DMS53 treated with DMSO at 0.1 percent for 48 hours (cell line): ENCODE results near the gene HSD17B12.
"Not testable (repeated sequence)": the region's sequence is repeated elsewhere in the genome, so short reads cannot be mapped to it uniquely, and the experiment has no call there.

Experiments used
- DNase-seq: peaks from one replicate; lab custom pipeline; 2025; ENCODE audit not compliant: unreplicated experiment; lab: John Stamatoyannopoulos, UW

HSD17B12 gene

DNA sequence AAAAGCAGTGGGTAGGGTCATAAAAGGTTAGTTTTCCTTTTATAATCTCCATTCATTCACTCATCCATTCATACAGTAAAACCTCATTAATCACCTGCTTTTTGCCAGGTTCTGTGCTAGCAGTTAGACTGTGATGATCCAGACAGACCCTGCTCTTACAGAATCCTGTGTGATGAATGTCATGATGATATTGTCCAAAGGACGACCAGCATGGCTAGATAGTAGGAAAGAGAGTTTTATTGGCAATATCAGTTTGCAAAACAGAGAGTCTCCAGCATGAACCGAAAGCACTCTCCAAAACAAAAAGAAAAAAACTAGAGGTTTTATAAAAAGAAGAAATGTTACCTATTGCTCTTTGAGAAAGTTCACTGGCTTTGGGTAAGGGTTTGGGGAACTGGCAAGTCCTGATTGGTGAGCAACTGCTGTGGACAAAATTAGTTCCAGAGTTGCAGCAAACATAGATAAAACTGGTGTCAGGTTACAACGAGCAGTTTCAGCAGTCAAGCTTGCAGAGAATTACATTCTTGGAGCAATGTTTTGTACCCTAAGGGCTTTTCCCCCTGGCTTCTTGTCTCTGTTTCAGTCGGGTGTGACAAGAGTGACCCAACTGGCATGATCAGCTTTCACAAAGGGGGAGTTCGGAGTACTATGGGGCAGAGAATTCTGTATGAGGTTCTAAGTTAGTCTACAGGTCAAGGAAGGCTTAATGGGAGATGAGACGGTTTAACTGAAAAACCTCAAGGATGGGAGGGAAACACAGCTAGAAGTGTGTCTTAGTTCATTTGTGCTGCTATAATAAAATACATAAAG, 58.3 kb downstream of the HSD17B12 start:
- DNase-seq, result no peak

DNA sequence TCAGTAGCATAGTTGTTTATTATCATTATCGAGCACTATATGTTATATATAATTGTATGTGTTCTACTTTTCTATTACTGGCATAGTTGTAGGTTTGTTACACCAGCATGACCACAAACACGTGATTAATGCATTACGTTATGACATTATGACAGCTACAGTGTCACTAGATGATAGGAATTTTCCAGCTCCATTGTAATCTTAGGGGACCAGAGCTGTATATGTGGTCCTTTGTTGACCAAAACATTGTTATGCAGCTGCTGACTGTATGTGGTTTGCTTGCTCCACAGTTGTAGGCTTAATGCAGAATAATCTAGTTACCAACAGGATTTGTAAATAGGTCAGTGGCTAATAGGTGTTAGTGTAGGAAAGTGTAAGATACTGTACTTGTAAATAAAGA, 66.1 kb downstream of the HSD17B12 start:
- DNase-seq, result no peak

DNA sequence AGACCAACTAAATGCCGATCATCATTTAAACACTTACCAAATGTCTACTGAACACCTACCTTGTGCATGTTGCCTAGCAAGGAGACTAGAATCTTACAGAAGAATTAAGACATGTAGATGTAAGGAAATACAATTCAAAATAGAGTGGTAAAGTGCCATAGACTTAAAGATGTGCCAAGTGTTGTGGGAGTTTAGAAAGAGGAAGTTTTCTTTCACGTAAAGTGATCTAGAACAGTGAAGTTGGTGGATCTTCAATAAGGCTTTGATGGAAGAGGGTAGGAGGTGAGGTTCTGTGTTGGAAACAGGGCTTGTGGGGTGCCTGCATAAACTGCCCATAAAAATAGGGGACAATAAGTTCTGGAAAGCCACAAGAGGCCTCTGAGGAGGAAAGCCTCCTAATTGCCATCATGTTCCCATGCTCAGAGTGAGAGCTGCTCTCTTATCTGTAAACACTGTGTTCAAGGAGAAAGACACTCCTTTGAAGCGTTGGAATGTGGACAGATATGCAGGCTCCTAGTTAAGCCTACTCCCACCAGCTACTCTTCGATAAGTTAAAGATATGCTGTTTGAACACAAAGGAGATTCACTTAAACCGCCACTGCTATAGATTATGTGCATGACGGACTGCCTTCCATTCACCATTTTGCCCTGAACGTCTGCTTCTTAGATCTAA, 66.7 kb downstream of the HSD17B12 start:
- DNase-seq, result no peak

DNA sequence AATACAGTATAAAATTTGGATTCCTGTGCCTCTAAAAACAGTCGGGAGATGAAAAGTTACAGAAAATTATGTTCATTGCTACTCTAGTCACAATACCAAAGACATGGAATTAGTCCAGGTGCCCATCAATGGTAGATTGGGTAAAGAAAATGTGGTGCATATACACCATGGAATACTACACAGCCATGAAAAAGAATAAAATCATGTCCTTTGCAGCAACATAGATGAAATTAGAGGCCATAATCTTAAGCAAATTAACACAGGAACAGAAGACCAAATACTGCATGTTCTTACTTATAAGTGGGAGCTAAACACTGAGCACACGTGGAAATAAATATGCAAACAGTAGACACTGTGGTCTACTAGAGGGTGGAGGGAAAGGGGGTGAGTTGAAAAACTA, 67.6 kb downstream of the HSD17B12 start:
- DNase-seq, result no peak

DNA sequence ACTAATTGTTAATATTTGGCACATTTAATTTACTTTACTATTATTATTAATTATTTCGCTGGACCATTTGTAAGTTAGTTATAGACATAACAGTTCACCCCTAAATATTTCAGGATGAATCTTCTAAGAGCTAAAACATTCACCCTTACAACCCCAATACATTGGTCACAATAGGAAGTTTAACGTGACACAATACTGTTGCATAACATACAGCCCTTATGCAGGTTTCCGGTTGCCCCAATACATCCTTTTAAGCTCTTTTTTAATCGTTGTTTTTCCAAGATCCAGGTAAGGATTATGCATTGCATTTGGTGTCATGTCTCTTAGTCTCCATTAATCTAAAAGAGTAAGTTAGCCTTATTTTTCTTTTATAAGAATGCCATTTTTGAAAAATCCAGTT, 71.2 kb downstream of the HSD17B12 start:
- no peak for DNase-seq

DNA sequence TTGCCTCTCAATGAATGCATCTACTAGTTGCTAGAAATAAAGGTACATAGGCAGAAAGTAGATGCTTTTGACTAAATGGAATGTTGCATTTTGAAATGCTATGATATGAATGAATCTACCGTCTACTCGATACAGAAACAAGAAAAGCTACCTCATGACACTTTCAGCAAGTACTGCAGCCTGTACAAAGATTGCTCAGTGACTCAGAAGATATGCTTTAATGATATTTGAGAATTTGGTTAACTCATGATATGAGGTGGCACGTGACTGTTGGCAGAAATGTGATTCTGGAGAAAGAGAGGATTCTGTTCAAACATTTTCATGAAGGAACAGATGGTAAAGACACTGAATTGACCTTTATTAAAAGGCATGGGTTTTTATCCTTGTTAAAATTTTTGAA, 76.0 kb downstream of the HSD17B12 start:
- DNase-seq, result no peak

DNA sequence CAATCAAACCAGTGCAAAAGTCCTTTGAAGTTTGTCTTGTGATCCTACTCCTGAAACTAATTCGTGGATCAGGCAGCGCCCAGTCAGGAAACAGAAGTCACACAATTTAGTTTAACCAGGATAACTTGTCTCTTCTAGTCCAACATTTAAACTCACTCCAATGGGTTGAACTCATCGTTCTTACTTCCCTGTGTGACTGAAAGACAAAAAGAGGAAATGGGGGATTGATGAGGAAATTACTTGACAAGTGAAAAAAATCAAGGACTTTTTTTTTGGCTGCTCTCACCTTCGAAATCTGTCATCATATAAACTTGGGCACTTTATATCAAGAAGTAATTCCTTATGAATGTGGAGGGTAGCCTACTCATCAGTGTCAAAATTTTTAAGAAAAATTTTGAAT, 78.4 kb downstream of the HSD17B12 start:
- DNase-seq, result no peak

DNA sequence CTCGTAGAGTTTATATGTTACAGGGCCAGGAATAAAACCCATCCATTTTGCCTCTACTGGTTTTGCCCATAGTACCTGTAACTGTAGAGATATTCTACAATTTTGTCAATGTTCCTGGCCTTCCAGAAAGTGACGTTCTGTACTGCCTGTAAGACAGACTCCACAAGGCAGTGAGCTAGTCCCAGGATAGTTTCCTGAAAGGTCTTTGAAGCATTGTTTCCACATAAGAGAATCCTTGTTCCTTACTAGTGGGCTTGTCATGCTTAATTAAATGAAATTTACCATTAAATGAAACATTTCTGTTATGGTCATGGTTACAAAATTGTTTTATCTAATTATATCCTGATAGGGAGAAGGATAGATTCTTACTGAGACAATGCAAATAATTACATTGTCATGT, 80.4 kb downstream of the HSD17B12 start:
- no peak for DNase-seq

DNA sequence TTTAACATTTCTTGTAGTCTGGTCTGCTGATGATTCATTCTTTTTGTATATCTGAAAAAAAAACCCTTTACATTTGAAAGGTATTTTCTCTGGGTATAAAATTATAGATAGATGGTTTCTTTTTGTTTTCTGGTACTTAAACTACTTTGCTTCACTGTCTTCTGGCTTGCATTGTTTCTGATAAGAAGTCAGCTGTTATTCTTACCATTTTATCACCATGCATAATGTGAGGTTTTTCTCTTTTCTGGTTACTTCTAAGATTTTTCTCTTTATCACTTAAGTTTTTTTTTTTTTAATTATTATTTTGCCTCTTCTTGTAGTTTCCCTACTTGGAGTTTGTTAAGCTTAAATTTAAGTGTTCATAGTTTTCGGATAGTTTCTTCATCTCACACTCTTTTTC, 84.7 kb downstream of the HSD17B12 start:
- no peak for DNase-seq

DNA sequence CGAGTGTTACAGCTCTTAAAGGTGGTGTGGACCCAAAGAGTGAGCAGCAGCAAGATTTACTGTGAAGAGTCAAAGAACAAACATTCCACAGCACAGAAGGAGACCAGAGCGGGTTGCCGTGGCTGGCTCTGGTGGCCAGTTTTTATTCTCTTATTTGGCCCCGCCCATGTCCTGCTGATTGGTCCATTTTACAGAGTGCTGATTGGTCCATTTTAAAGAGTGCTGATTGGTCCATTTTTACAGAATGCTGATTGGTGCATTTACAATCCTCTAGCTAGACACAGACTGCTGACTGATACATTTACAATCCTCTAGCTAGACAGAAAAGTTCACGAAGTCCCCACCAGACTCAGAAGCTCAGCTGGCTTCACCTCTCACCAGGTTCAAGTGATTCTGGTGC, 88.1 kb downstream of the HSD17B12 start:
- not testable (repeated sequence) for DNase-seq

DNA sequence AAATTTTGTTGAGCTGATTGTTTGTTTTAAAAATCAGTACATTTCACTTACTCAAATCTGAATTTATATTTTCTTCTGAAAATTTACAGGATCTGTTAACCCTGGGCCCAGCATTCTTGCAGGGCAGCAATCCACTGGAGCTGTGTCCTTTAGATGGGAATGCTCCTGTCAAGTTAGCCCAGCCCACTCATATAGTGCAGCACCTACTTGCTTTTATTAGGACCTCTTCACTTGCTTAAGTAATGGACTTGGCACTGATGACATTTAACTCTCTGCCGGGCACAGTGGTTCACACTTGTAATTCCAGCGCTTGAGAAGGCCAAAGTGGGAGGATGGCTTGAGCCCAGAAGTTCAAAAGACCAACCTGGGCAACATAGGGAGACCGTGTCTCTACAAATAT, 89.6 kb downstream of the HSD17B12 start:
- no peak for DNase-seq

DNA sequence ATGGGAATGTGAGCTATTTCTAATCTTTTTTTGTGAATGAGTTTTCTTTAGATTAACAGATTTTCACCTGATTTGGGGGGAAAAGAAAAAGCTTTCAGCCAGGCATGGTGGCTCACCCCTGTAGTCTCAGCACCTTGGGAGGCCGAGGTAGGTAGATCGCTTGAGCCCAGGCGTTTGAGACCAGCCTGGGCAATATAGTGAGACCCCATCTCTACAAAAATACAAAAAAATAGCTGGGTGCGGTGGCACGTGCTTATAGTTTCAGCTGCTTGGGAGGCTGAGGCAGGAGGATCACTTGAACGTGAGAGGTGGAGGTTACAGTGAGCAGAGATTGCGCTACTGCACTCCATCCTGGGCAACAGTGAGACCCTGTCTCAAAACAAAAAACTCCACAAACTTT, 92.2 kb downstream of the HSD17B12 start:
- DNase-seq, result no peak

DNA sequence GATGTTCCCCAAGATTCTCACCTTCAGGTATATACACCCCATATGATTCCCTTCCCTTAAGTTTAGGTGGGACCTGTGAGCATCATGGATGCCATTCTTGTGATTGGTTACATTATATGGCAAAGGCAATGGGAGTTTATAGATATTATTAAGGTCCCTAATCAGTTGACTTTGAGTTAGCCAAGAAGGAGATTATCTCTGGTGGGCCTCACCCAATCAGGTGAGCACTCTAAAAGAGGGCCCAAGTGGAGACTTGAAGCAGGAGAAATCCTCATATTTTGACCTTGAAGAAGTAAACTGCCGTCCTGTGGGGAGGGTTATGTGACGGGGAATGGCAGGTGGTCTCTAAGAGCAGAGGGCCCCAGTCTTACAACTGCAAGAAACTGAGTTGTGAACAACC, 94.2 kb downstream of the HSD17B12 start:
- no peak for DNase-seq

DNA sequence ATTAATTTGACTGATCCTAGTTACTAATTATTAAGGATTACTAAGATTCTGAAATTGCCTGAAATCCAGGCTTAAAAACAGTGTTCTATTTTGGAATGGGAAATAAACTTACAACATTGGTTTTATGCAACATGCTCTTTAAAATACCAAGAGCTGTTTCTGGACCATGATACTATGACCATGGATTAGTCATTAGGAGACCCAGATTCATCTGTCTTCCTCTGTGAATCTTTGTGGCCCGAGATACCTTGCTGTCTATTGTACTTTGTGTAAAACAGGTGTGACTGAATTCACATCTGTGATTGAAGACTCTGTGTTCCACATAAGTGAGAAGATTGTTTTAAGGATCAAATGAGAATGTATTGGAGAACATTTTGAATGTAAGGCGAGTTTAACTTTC, 98.8 kb downstream of the HSD17B12 start:
- DNase-seq, result no peak

DNA sequence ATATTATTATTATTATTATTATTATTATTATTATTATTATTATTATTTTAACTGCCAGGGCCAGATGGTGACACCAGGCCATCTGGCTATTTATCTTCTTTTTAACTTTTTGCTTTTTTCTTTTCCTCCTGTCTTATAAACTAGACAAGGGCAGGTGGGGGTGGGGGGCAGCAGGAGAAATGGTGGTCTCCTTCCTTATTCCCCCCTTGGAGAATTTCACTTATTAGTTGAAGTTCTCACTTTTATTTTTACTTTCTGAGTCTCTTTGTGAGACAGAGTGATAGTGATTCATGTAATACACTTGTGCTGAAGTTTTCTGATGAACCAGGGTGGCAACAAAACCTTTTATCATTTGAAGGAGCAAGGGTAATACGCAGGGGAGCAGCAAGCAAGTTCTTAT, 103.8 kb downstream of the HSD17B12 start:
- DNase-seq, result no peak

DNA sequence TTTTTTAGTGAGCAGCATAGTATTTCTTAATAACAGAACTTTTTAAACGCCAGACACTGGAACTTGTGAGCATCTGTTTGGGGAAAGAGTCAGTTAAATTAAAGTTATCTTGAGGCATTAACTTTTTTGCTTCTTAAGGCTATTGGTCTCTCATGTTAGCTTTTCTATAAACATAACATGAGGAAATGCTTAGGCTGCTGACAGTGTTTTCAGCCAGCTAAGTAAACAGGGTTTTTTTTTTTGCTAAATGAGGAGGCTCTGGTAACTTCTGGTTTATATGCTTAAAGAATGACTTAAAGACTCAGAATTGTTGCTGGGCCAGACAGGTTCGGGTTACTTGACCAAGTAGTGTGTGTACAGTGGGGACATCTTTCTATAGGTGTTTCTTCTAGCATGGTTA, 104.3 kb downstream of the HSD17B12 start:
- DNase-seq, result no peak

DNA sequence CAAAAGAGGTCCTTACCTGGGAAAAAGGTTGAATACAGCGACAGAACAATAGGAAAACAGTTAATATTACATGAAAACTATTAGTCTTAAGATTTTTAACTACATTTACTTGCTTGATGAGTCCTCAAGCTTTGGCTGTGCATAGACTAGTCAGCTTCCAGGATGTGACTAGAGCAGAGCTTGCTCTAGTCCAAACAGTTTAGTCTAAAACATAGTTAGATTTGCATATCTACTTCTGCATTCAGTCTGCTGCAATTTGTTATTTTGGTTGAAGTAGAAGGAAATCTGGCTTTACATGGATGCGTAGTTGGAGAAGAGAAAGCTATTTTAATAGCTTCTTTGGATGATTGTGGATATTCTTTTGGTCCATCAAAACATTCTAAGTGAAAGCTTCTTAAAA, 104.8 kb downstream of the HSD17B12 start:
- DNase-seq, result no peak

DNA sequence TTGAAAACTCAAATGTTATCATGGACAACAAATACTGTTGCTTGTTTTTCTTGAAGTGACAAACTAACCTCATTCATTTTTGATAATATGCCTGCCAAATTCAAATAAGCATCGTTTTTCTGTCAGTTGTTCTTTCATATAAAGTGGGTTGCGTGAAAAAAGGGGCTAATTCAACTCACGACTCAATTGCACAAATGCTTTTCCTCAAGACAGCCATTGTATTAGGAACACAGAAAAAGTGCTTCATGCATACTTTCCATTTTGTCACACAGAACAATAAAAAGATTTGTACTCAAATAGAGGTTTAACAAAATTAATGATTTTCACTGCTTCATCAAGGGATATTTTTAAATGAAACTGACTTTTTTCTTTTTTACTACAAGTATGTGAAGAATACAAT, 105.5 kb downstream of the HSD17B12 start:
- DNase-seq, result no peak

DNA sequence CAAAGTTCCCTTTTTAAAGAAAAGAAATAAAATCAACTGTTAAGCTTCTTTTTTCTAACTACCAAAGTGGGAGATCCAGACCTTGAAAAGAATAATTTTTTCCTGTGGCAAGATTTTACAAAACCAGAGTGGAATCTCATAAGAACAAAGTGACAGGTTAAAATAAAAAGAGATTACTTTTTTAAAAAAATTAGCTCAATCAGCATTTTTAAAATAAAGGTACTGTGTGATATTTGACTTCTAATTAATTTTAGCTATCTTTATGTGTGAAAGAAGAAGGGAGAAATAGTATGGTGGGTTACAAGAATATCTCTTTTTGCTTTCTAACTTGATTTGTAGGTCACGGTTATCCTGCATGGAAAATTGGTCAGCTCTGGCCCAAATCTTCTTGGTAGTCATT, 107.3 kb downstream of the HSD17B12 start:
- no peak for DNase-seq

DNA sequence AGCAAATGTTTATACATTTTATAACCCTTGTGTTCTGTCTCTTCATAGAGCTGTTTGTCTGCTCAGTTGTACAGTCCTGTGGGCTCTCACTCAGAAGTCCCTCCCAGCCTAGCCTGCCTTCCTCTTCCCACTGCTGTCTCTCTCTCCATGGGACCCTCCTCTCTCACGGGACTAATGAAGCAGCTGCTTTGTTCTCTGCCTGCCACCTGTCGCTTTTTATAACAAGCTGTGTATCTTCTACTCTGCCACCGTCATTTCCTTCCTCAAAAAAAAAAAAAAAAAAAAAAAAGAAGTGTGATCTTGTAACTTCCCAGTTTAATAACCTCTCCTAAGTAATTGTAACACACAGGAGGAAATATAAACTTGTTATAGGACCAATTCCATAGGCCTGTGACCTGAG, 107.9 kb downstream of the HSD17B12 start:
- DNase-seq, result no peak

DNA sequence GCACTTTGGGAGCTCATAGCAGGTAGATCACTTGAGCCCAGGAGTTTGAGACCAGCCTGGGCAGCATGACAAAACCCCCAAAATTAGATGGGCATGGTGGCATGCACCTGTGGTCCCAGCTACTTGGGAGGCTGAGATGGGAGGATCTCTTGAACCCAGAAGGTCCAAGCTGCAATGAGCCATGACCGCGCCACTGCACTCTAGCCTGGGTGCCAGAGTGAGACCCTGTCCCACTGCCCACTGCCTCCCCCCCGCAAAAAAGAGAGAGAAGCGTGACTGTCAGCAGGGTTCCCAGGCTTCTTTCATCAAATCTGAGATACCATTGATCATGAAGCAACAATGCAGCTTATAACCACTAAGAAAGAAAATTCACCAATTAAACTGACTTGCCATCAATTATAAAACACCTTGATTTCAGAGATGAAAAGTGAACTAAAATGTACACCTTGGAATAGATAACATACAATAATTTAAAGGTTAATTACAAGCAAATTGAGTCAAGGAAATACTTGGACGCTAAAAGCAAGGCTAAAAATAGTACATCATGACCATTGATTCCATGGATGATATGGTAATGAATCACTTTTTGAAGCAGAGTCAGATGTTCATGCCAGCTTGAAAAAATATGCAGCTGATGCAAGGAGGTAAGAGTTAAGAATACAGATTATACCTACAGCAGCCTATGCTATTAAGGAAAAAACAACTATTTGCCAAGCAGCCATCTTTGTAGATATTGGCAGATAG, 109.3 kb downstream of the HSD17B12 start:
- DNase-seq, result no peak

DNA sequence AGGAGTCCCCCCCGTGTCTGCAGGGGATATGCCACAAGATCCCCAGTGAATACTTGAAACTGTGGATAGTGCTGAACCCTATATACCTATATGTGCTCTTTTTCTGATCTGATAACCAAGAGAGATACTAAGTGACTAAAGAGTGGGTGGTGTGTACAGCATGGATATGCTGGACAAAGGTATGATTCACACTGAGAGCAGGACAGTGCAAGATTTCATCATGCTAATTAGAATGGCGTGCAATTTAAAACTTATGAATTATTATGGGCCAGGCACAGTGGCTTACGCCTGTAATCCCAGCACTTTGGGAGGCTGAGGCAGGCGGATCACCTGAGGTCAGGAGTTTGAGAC, 109.9 kb downstream of the HSD17B12 start:
- no peak for DNase-seq
